OCI-LY7 (cell line): ENCODE results near the gene SCAMP2. TPM values are rescaled to one million over a fixed set of nuclear protein-coding genes. Genes with fewer than 3 reads are reported as not detected.

Experiments
- BruUV-seq: library from RNA; stranded (reverse); fragments of 400-500 nt; replicated peaks from 2 replicates; lab custom pipeline; 2021; lab: Mats Ljungman, UMichigan
- CTCF ChIA-PET: fragments of 300-600 bp; sonication (Branson Sonifier 250); formaldehyde crosslinking; loops from one replicate; lab custom pipeline; 2022; ENCODE audit warnings: antibody characterized with exemption; ENCODE audit not compliant: unreplicated experiment; lab: Charles Lee
- POLR2A ChIA-PET: fragments of 300-600 bp; sonication (Branson Sonifier 250); formaldehyde crosslinking; loops from one replicate; lab custom pipeline; 2022; ENCODE audit warnings: antibody characterized with exemption; lab: Charles Lee
- DNase-seq: peaks from one replicate; pipeline ENCODE4 v3.0.0-alpha.2; 2015; ENCODE audit warnings: low spot score
- H2AFZ ChIP-seq: fragments of 200-600 bp; sonication (generic), shearing (Covaris generic); 2 replicates; pipeline ENCODE4 v1.6.1; 2014; ENCODE audit warnings: mild to moderate bottlenecking, antibody characterized with exemption, low read length, moderate library complexity
- H3K27ac ChIP-seq: fragments of 200-600 bp; sonication (generic); 2 replicates; pipeline ENCODE4 v1.5.1; 2014; ENCODE audit warnings: mixed run types, low read depth, mild to moderate bottlenecking, moderate library complexity, low read length, inconsistent platforms; ENCODE audit not compliant: poor library complexity, severe bottlenecking
- H3K36me3 ChIP-seq: fragments of 200-600 bp; sonication (generic); 2 replicates; pipeline ENCODE4 v1.6.1; 2014; ENCODE audit warnings: mild to moderate bottlenecking, antibody characterized with exemption, low read length, moderate library complexity, mixed read lengths; ENCODE audit not compliant: insufficient read depth
- H3K4me1 ChIP-seq: fragments of 200-600 bp; sonication (generic); 2 replicates; pipeline ENCODE4 v1.5.1; 2014; ENCODE audit warnings: mild to moderate bottlenecking, low read length; ENCODE audit not compliant: insufficient read depth, poor library complexity, severe bottlenecking
- H3K4me2 ChIP-seq: fragments of 200-600 bp; sonication (generic); 2 replicates; pipeline ENCODE4 v1.6.1; 2014; ENCODE audit warnings: mild to moderate bottlenecking, low read length
- H3K4me3 ChIP-seq: fragments of 200-600 bp; sonication (generic); 2 replicates; pipeline ENCODE4 v1.5.1; 2014; ENCODE audit warnings: mild to moderate bottlenecking, low read depth, low read length; ENCODE audit not compliant: poor library complexity, severe bottlenecking
- H3K79me2 ChIP-seq: fragments of 200-600 bp; sonication (generic); 2 replicates; pipeline ENCODE4 v1.6.1; 2016; ENCODE audit warnings: low read depth, mild to moderate bottlenecking, low read length, moderate library complexity, mixed read lengths; ENCODE audit not compliant: insufficient read depth
- H3K9me2 ChIP-seq: fragments of 200-600 bp; sonication (generic); 2 replicates; pipeline ENCODE4 v1.6.1; 2016; ENCODE audit warnings: mild to moderate bottlenecking, low read length, mixed read lengths; ENCODE audit not compliant: insufficient read depth
- H3K9me3 ChIP-seq: fragments of 200-600 bp; sonication (generic); 2 replicates; pipeline ENCODE4 v1.6.1; 2014; ENCODE audit warnings: mild to moderate bottlenecking, mixed run types, low read length, mixed read lengths
- H4K20me1 ChIP-seq: fragments of 200-600 bp; sonication (generic); 2 replicates; pipeline ENCODE4 v1.6.1; 2014; ENCODE audit warnings: mild to moderate bottlenecking, antibody characterized with exemption, low read length, moderate library complexity, mixed read lengths; ENCODE audit not compliant: insufficient read depth
- EZH2phosphoT487 ChIP-seq: fragments of 200-600 bp; sonication (generic); IDR thresholded peaks from 2 replicates; pipeline ENCODE4 v1.6.1; 2018; ENCODE audit warnings: low read depth, borderline replicate concordance, mild to moderate bottlenecking, mixed run types, antibody characterized with exemption, low read length, moderate library complexity, mixed read lengths
- intact Hi-C: fragments of 100-400 bp; cut with micrococcal nuclease; formaldehyde crosslinking; loops from one replicate; pipeline ENCODE4 v1.10.0; 2022; ENCODE audit not compliant: unreplicated experiment
- total RNA-seq, 2 experiments: library from RNA; depleted of rRNA in 1 of 2; stranded (reverse); fragments of >200 nt in 1 of 2; shearing (Covaris generic) in 1 of 2; gene quantifications; 2 replicates each; pipeline ENCODE4 v1.2.3, GENCODE V29; 2014 to 2022
- TF ChIP-seq, protein P1 (sequence below): fragments of 200-600 bp; sonication (generic); conservative IDR thresholded peaks from 2 replicates; pipeline ENCODE4 v1.5.1; 2014; ENCODE audit warnings: mild to moderate bottlenecking, antibody characterized with exemption, low read length, moderate library complexity, mixed read lengths

The SCAMP2 gene
- total RNA-seq, 2 experiments from 2014 or later = 24.6 to 55.2 TPM

GRCh38 chr15:74831813-74832495 is 41.2 kb downstream of the SCAMP2 start:
- no peak for DNase-seq
- intact Hi-C loops = no loop called here
- H3K4me1 ChIP-seq = peaks cover 23% of the 10 kb centered on the region
- no peak overlapping the region for H3K27ac ChIP-seq
- no peaks in the 10 kb centered on the region for H3K9me2 ChIP-seq
- H4K20me1 ChIP-seq = no peaks in the 10 kb centered on the region
- H2AFZ ChIP-seq = no peak overlapping the region
- peaks cover 2% of the 10 kb centered on the region; the same call in 1 of the 2 replicates for H3K36me3 ChIP-seq
- no peak overlapping the region for H3K4me2 ChIP-seq
- no peak overlapping the region for H3K4me3 ChIP-seq
- POLR2A ChIA-PET = interaction anchor here (1.0 to 2.9 kb wide), 2 partner anchors 10 to 11 kb away, joined by 3 to 12 read pairs; no protein-coding TSS in a partner anchor
- TF ChIP-seq EZH2phosphoT487 = no peak
- TF ChIP-seq, protein P1, sequence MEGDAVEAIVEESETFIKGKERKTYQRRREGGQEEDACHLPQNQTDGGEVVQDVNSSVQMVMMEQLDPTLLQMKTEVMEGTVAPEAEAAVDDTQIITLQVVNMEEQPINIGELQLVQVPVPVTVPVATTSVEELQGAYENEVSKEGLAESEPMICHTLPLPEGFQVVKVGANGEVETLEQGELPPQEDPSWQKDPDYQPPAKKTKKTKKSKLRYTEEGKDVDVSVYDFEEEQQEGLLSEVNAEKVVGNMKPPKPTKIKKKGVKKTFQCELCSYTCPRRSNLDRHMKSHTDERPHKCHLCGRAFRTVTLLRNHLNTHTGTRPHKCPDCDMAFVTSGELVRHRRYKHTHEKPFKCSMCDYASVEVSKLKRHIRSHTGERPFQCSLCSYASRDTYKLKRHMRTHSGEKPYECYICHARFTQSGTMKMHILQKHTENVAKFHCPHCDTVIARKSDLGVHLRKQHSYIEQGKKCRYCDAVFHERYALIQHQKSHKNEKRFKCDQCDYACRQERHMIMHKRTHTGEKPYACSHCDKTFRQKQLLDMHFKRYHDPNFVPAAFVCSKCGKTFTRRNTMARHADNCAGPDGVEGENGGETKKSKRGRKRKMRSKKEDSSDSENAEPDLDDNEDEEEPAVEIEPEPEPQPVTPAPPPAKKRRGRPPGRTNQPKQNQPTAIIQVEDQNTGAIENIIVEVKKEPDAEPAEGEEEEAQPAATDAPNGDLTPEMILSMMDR = no peak
- CTCF ChIA-PET = no interaction called here
- BruUV-seq = no TSS peak
- H3K79me2 ChIP-seq = no peaks in the 10 kb centered on the region
- no peaks in the 10 kb centered on the region for H3K9me3 ChIP-seq

DNA sequence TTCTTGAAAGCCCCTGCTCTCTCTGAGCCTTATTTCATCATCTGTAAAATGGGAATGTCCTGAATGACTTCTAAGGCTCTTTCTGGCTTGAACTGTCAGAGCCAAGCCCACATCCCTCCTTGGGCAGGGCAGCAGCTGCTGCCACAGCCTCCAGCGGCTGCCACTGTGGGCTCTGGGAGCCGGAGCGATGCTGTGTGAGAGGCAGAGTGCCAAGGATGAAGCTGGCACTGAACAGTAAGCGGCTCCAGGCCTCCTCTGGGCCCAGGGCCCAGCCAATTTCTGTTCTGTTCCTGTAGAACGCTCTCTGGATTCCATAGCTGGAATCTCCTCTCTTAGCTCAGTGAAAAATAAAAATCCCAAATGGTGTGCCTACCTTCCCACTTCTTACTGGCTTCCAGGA is 42.3 kb downstream of the SCAMP2 start:
- Histone ChIP-seq H3K27ac (no peak overlapping the region), H4K20me1 (no peaks in the 10 kb centered on the region), H3K79me2 (no peaks in the 10 kb centered on the region), H3K4me1 (peaks cover 23% of the 10 kb centered on the region), H2AFZ (no peak overlapping the region), H3K36me3 (peaks cover 2% of the 10 kb centered on the region; the same call in 1 of the 2 replicates), H3K4me3 (no peak overlapping the region), H3K4me2 (no peak overlapping the region), H3K9me2 (no peaks in the 10 kb centered on the region), H3K9me3 (no peaks in the 10 kb centered on the region)
- POLR2A ChIA-PET = interaction anchor here (2.9 kb wide), 1 partner anchor 10 kb away, joined by 12 read pairs; no protein-coding TSS in a partner anchor
- no TSS peak for BruUV-seq
- CTCF ChIA-PET = no interaction called here
- TF ChIP-seq, protein P1 = no peak
- TF ChIP-seq EZH2phosphoT487 = no peak
- intact Hi-C loops = no loop called here
- no peak for DNase-seq

DNA sequence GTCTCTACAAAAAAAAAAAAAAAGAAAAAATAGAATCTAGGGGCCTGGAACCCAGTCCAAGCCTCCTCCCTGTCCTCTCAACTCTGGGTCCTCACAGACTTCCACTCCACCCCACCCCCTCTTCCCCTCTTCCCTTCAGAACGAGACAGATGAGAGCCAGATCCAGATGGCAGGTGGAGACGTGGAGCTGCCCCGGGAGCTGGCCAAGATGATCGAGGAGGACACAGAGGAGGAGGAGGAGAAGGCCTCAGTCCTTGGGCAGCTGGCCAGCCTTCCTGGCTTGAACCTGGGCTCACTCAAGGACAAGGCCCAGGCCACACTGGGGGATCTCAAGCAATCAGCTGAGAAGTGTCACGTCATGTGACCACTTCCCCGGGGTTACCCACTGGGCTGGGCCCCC is 43.2 kb downstream of the SCAMP2 start:
- no peaks in the 10 kb centered on the region for H3K79me2 ChIP-seq
- no TSS peak for BruUV-seq
- no peaks in the 10 kb centered on the region for H4K20me1 ChIP-seq
- H3K36me3 ChIP-seq = no peaks in the 10 kb centered on the region
- H3K4me2 ChIP-seq = no peak overlapping the region
- no peak for TF ChIP-seq EZH2phosphoT487
- TF ChIP-seq, protein P1 = no peak
- peaks cover 23% of the 10 kb centered on the region for H3K4me1 ChIP-seq
- H2AFZ ChIP-seq = no peak overlapping the region
- CTCF ChIA-PET = interaction anchor here (0.6 kb wide), 1 partner anchor 57 kb away, joined by 6 read pairs; no protein-coding TSS in a partner anchor
- no peaks in the 10 kb centered on the region for H3K9me2 ChIP-seq
- POLR2A ChIA-PET = interaction anchor here (0.7 to 2.9 kb wide), 3 partner anchors 9 to 57 kb away, joined by 3 to 12 read pairs (median 5); no protein-coding TSS in a partner anchor
- no peak overlapping the region for H3K4me3 ChIP-seq
- intact Hi-C loops = no loop called here
- H3K27ac ChIP-seq = no peak overlapping the region
- DNase-seq = no peak
- no peaks in the 10 kb centered on the region for H3K9me3 ChIP-seq
